ENCODE results near the gene LTB. TPM values are rescaled to one million over a fixed set of nuclear protein-coding genes. Genes with fewer than 3 reads are reported as not detected.

The LTB gene
- total and polyA plus RNA-seq, 2 of the 13 experiments (the other 11 are each of a cell fraction or from before 2014, with no cell fraction given), result 0.09 to 0.22 TPM

DNA sequence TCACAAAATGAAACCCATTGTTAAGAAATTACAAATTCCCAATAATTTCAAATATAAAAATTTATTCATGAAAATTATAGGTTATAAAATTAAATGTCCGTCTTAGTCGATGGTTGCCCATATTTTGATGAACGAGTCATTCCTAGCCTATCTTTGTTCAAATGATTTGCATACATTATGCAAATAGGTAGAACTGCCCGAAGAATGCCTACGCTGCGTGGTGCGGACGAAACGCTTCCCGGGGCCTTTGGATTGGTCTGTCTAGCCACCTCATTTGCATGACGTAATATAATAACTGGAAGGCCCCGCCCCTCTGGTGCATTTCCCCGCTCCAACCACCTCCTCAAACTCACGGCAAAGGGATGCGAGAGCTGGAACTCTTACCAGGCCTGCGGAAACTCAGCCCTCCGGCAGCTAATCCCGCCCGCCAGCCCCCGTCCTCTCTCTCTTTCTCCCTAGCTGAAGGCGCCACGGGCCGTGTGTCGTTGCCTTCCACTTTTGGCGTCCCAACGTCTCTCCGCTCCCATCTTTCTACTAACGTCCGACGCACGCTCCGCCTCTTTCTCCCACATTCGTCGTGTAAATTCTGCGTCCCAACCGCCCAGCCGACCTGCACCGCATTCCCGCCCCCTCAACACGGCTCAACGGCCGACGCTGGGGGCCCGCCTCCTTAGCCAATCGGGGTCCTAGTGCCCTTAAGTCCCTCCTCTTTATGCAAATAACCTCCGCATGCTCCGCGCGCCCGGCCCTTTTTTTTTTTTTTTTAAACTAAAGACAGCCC is 37.8 kb upstream of the LTB start (continued):
- TF ChIP-seq, protein P1, sequence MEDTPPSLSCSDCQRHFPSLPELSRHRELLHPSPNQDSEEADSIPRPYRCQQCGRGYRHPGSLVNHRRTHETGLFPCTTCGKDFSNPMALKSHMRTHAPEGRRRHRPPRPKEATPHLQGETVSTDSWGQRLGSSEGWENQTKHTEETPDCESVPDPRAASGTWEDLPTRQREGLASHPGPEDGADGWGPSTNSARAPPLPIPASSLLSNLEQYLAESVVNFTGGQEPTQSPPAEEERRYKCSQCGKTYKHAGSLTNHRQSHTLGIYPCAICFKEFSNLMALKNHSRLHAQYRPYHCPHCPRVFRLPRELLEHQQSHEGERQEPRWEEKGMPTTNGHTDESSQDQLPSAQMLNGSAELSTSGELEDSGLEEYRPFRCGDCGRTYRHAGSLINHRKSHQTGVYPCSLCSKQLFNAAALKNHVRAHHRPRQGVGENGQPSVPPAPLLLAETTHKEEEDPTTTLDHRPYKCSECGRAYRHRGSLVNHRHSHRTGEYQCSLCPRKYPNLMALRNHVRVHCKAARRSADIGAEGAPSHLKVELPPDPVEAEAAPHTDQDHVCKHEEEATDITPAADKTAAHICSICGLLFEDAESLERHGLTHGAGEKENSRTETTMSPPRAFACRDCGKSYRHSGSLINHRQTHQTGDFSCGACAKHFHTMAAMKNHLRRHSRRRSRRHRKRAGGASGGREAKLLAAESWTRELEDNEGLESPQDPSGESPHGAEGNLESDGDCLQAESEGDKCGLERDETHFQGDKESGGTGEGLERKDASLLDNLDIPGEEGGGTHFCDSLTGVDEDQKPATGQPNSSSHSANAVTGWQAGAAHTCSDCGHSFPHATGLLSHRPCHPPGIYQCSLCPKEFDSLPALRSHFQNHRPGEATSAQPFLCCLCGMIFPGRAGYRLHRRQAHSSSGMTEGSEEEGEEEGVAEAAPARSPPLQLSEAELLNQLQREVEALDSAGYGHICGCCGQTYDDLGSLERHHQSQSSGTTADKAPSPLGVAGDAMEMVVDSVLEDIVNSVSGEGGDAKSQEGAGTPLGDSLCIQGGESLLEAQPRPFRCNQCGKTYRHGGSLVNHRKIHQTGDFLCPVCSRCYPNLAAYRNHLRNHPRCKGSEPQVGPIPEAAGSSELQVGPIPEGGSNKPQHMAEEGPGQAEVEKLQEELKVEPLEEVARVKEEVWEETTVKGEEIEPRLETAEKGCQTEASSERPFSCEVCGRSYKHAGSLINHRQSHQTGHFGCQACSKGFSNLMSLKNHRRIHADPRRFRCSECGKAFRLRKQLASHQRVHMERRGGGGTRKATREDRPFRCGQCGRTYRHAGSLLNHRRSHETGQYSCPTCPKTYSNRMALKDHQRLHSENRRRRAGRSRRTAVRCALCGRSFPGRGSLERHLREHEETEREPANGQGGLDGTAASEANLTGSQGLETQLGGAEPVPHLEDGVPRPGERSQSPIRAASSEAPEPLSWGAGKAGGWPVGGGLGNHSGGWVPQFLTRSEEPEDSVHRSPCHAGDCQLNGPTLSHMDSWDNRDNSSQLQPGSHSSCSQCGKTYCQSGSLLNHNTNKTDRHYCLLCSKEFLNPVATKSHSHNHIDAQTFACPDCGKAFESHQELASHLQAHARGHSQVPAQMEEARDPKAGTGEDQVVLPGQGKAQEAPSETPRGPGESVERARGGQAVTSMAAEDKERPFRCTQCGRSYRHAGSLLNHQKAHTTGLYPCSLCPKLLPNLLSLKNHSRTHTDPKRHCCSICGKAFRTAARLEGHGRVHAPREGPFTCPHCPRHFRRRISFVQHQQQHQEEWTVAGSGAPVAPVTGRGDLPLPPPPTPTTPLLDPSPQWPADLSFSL (CRISPR knock-in tag; IDR thresholded peaks at IDR 0.05), result no peak
- TF ChIP-seq KAT7 (CRISPR knock-in tag; IDR thresholded peaks at IDR 0.05; ENCODE audit: borderline replicate concordance) (no peak), ARNT (IDR thresholded peaks at IDR 0.05) (no peak), SOX13 (IDR thresholded peaks at IDR 0.05) (0 out of 2 replicates have a peak, but pooled peaks have one; percentile 17), SOX13 (CRISPR knock-in tag; conservative IDR thresholded peaks at IDR 0.05 in 1 of 2, IDR thresholded peaks at IDR 0.05 in 1 of 2) (peak in 1 of 2 experiments; percentile 27; a peak in 1 of 4 replicates), ZNF790 (CRISPR knock-in tag; IDR thresholded peaks at IDR 0.05; ENCODE audit: borderline replicate concordance) (peak; percentile 41; the same call in 1 of the 2 replicates), ZNF616 (CRISPR knock-in tag; IDR thresholded peaks at IDR 0.05; ENCODE audit: low read depth) (no peak), MATR3 (CRISPR knock-in tag; IDR thresholded peaks at IDR 0.05) (no peak), ZNF883 (CRISPR knock-in tag; IDR thresholded peaks at IDR 0.05; ENCODE audit: not compliant biosample characterization) (no peak)
- TF ChIP-seq, protein P2, sequence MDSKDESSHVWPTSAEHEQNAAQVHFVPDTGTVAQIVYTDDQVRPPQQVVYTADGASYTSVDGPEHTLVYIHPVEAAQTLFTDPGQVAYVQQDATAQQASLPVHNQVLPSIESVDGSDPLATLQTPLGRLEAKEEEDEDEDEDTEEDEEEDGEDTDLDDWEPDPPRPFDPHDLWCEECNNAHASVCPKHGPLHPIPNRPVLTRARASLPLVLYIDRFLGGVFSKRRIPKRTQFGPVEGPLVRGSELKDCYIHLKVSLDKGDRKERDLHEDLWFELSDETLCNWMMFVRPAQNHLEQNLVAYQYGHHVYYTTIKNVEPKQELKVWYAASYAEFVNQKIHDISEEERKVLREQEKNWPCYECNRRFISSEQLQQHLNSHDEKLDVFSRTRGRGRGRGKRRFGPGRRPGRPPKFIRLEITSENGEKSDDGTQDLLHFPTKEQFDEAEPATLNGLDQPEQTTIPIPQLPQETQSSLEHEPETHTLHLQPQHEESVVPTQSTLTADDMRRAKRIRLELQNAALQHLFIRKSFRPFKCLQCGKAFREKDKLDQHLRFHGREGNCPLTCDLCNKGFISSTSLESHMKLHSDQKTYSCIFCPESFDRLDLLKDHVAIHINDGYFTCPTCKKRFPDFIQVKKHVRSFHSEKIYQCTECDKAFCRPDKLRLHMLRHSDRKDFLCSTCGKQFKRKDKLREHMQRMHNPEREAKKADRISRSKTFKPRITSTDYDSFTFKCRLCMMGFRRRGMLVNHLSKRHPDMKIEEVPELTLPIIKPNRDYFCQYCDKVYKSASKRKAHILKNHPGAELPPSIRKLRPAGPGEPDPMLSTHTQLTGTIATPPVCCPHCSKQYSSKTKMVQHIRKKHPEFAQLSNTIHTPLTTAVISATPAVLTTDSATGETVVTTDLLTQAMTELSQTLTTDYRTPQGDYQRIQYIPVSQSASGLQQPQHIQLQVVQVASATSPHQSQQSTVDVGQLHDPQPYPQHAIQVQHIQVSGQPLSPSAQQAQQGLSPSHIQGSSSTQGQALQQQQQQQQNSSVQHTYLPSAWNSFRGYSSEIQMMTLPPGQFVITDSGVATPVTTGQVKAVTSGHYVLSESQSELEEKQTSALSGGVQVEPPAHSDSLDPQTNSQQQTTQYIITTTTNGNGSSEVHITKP (CRISPR knock-in tag; IDR thresholded peaks at IDR 0.05; ENCODE audit: low read depth), result no peak
- TF ChIP-seq, protein P3, sequence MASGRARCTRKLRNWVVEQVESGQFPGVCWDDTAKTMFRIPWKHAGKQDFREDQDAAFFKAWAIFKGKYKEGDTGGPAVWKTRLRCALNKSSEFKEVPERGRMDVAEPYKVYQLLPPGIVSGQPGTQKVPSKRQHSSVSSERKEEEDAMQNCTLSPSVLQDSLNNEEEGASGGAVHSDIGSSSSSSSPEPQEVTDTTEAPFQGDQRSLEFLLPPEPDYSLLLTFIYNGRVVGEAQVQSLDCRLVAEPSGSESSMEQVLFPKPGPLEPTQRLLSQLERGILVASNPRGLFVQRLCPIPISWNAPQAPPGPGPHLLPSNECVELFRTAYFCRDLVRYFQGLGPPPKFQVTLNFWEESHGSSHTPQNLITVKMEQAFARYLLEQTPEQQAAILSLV (CRISPR knock-in tag; IDR thresholded peaks at IDR 0.05; ENCODE audit: borderline replicate concordance), result peak; percentile 83; the same call in 1 of the 2 replicates
- TF ChIP-seq, protein P4, sequence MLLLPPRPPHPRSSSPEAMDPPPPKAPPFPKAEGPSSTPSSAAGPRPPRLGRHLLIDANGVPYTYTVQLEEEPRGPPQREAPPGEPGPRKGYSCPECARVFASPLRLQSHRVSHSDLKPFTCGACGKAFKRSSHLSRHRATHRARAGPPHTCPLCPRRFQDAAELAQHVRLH (CRISPR knock-in tag; IDR thresholded peaks at IDR 0.05; ENCODE audit: borderline replicate concordance, low read depth), result peak; percentile 82; the same call in 1 of the 2 replicates
- TF ChIP-seq, protein P5, sequence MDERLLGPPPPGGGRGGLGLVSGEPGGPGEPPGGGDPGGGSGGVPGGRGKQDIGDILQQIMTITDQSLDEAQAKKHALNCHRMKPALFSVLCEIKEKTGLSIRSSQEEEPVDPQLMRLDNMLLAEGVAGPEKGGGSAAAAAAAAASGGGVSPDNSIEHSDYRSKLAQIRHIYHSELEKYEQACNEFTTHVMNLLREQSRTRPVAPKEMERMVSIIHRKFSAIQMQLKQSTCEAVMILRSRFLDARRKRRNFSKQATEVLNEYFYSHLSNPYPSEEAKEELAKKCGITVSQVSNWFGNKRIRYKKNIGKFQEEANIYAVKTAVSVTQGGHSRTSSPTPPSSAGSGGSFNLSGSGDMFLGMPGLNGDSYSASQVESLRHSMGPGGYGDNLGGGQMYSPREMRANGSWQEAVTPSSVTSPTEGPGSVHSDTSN (CRISPR knock-in tag; IDR thresholded peaks at IDR 0.05), result no peak
- TF ChIP-seq, protein P6, sequence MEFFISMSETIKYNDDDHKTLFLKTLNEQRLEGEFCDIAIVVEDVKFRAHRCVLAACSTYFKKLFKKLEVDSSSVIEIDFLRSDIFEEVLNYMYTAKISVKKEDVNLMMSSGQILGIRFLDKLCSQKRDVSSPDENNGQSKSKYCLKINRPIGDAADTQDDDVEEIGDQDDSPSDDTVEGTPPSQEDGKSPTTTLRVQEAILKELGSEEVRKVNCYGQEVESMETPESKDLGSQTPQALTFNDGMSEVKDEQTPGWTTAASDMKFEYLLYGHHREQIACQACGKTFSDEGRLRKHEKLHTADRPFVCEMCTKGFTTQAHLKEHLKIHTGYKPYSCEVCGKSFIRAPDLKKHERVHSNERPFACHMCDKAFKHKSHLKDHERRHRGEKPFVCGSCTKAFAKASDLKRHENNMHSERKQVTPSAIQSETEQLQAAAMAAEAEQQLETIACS (CRISPR knock-in tag; IDR thresholded peaks at IDR 0.05), result no peak
